Forelimb muscle (tissue), 1 donor: ENCODE results near the gene SLC2A4RG. TPM values are rescaled to one million over a fixed set of nuclear protein-coding genes. Genes with fewer than 3 reads are reported as not detected.
"Not testable (repeated sequence)": the region's sequence is repeated elsewhere in the genome, so short reads cannot be mapped to it uniquely, and the experiment has no call there.

ENCODE experiments used
- DNase-seq: peaks from one replicate; pipeline ENCODE4 v3.0.0-alpha.2; 2013; ENCODE audit warnings: low read depth
- polyA plus RNA-seq: library from polyadenylated mRNA; unstranded; fragments of 120-200 nt; gene quantifications from one replicate; pipeline ENCODE4 v1.2.1, GENCODE V29; 2013; ENCODE audit not compliant: insufficient read length

SLC2A4RG gene
- polyA plus RNA-seq, 1 donor: 148 TPM

DNA sequence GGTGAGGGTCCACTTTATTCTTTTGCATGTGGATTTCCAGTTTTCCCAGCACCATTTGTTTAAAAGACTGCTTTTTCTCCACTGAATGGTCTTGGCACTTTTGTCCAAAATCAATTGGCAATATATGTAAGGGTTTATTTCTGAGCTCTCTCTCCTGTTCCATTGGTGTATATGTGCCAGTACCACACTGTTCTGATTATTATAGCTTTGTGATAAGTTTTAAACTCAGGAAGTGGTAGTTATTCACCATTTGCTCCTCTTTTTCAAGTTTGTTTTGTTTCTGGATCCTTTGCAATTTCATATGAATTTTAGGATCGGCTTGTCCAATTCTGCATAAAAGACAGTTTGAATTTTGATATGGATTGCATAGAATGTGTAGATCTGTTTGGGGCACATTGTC lies 27.4 kb upstream of the SLC2A4RG start:
- no peak for DNase-seq

DNA sequence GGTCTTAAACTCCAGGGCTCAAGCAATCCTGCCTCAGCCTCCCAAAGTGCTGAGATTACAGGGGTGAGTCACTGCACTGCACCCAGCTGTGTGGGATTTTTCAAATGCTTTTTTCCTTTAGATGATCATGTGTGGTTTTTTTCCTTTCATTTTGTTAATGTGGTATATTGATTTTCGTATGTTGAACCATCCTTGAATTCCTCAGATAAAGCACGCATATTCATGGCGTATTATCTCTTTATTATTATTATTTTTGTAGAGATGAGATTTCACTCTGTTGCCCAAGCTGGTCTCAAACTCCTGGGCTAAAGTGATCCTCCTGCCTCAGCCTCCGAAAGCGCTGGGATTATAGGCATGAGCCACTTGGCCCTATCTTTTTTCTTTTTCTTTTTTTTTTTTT lies 24.7 kb upstream of the SLC2A4RG start:
- DNase-seq: no peak

DNA sequence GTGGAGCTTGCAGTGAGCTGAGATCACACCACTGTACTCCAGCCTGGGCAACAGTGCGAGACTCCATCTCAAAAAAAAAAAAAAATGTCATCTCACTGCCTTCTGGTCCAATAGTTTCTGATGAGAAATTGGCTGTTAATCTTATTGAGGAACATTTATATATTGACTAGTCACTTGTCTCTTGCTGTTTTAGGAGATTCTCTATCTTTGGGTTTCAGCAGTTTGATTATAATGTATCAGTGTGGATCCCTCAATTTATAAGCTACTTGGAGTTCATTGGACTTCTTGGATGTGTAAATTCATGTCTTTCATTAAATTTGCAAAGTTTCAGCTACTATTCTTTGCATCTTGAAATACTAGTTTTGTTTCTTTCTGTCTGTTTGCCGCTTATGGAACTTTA lies 20.6 kb upstream of the SLC2A4RG start:
- DNase-seq: no peak

DNA sequence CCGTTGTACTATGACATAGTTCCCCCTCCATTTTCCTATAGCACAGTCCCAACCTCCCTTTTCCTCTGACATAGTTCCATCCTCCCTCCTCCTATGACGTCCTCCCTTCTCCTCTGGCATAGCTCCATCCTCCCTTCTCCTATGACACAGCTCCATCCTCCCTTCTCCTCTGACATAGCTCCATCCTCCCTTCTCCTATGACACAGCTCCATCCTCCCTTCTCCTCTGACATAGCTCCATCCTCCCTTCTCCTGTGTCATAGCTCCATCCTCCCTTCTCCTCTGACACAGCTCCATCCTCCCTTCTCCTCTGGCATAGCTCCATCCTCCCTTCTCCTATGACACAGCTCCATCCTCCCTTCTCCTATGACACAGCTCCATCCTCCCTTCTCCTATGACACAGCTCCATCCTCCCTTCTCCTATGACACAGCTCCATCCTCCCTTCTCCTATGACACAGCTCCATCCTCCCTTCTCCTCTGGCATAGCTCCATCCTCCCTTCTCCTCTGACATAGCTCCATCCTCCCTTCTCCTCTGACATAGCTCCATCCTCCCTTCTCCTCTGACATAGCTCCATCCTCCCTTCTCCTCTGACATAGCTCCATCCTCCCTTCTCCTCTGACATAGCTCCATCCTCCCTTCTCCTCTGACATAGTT lies 16.5 kb upstream of the SLC2A4RG start:
- DNase-seq: not testable (repeated sequence)

DNA sequence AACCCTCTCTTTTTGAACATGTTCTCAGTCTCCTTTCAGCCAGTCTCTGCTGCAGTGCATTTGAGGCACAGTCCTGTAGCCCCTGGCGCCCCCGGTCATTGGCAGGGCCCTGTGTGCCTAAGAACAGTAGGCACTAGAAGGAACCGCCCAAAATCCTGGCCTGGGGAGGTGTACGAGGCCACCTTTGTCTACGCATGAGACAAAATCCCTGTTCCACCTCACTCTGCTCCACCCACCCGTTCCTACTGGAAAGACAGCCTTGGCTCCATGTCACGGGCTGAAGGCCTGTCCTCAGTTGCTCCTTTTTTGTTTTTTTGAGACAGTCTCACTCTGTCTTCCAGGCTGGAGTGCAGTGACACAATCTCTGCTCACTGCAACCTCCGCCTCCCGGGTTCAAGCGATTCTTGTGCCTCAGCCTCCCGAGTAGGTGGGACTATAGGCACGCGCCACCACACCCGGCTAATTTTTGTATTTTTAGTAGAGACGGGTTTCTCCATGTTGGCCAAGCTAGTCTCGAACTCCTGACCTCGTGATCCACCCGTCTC lies 9.3 kb upstream of the SLC2A4RG start:
- not testable (repeated sequence) for DNase-seq

DNA sequence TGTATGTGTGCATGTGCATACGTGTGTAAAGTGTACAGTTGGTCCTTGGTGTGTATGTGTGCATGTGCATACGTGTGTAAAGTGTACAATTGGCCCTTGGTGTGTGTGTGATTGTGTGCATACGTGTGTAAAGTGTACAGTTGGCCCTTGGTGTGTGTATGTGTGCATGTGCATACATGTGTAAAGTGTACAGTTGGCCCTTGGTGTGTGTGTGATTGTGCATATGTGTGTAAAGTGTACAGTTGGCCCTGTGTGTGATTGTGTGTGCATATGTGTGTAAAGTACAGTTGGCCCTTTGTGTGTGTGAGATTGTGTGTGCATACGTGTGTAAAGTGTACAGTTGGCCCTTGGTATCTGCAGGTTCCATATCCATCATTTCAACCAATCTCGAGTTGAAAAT lies 8.2 kb upstream of the SLC2A4RG start:
- DNase-seq: no peak

DNA sequence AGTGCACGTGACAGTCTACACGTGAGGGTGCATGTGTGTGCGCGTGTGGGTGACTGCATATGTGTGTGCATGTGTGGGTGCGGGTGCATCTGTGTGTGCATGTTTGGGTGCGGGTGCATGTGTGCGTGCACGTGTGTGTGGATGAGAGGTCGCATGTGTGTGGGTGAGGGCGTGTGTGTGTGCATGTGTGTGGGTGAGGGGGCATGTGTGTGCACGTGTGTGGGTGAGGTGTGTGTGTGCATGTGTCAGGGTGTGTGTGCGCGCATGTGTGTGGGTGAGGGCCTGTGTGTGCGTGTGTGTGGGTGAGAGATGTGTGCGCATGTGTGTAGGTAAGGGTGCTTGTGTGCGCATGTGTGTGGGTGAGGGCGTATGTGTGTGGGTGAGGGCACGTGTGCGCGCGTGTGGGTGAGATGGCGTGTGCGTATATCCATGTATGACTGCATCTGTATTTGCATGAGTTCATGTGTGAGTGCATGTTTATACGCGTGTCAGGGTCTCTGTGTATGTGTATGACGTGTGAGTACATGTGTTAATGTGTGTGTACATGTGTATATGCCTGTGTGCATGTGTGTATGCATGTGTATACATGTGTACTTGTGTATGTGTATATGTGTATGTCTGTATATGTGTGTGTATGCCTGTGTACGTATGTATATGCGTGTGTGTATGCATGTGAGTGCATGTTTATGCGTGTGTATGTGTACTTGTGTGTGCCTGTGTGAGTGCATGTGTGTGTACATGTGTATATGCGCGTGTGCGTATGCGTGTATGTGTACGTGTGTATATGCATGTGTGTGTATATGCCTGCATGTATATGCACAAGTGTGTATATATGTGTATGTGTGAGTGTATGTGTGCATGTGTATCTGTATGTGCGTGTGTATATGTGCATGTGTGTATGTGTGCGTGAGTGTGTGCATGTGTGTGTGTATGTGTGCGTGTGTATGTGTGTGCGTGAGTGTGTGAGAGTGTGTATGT lies 7.2 kb upstream of the SLC2A4RG start:
- no peak for DNase-seq

DNA sequence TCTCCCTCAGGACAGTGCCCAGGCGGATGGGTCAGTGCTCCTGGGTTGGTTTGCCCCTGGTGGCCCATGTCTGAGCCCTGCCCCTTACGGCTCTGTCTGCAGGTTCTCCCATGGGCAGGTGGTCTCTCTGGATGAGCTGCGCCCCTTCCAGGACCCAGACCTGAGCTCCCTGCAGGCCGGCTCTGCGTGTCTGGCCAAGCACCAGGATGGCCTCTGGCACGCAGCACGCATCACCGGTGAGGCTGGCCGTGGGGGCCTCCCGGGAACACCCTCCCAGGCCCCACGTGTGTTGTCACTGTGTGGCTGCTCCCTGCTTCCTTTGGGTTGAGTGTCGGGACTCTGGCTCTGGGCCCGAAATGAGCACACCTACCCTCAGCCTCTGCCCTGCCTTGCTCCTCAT lies 6.5 kb upstream of the SLC2A4RG start:
- no peak for DNase-seq

DNA sequence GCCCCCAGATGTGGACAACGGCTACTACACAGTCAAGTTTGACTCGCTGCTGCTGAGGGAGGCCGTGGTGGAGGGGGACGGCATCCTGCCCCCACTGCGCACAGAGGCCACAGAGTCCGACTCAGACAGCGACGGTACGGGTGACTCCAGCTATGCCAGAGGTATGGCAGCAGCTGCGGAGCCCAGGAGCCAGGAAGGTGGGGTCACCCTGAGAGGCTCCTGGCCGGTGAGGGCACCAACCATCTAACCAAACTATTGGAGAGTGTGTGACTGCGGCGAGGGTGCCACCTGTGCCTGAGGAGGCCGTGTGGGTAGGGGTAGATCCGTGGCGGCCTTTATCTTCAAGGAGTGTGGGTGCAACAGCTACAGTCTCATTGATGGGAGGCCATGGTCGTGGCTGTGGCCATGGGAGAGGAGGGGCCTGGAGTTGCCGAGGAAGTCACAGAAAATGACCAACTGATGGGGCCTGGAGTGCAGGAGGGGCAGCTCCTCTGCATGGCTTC lies 5.9 kb upstream of the SLC2A4RG start:
- DNase-seq: no peak

DNA sequence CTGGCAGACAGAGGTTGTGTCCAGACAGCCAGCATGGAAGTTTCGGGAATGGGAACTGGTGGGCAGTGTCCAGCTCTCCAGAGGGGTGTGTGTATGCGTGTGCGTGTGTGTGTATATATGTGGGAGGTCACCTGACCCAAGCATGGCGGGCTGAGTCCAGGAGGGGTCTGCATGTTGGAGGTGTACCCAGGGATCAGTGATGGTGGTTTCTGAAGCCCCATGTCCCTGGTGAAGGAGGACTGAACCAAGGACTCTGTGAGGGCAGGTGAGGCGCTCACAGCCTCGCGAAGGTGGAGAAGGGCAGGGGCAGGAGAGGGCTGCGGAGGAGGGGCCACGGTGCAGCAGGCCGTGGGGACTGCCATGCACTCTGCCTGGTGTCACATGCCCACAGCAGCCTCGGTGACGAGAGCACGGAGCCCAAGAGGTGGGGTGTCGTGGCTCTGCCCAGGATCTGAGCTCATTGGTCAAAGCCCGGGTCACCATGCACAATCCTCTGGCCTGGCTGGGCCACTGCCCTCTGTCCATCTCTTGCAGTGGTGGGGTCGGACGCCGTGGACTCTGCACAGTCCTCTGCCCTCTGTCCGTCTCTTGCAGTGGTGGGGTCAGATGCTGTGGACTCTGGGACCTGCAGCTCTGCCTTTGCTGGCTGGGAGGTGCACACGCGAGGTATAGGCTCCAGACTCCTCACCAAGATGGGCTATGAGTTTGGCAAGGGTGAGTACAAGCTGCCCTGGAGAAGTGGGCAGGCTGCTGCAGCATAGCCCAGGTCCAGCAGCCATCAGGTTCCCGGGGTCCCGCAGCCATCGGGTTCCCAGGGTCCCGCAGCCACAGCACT lies 5.2 kb upstream of the SLC2A4RG start:
- DNase-seq: no peak

DNA sequence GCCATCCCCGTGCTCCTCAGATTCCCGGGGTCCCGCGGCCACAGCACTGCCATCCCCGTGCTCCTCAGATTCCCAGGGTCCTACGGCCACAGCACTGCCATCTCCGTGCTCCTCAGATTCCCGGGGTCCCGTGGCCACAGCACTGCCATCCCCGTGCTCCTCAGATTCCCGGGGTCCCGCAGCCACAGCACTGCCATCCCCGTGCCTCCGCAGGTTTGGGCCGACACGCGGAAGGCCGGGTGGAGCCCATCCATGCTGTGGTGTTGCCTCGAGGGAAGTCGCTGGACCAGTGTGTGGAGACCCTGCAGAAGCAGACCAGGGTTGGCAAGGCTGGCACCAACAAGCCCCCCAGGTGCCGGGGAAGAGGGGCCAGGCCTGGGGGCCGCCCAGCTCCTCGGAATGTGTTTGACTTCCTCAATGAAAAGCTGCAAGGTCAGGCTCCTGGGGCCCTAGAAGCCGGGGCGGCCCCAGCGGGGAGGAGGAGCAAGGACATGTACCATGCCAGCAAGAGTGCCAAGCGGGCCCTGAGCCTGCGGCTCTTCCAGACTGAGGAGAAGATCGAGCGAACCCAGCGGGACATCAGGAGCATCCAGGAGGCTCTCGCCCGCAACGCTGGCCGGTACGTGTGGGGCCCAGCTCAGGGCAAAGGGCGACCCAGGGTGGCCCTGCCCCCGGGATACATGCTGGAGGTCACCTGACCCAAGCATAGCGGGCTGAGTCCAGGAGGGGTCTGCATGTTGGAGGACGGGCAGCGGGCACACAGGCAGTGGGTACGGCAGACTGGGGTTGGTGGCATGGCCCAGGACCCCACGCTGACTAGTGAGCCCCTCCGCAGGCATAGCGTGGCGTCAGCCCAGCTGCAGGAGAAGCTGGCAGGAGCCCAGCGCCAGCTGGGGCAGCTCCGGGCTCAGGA lies 4.4 kb upstream of the SLC2A4RG start:
- no peak for DNase-seq

DNA sequence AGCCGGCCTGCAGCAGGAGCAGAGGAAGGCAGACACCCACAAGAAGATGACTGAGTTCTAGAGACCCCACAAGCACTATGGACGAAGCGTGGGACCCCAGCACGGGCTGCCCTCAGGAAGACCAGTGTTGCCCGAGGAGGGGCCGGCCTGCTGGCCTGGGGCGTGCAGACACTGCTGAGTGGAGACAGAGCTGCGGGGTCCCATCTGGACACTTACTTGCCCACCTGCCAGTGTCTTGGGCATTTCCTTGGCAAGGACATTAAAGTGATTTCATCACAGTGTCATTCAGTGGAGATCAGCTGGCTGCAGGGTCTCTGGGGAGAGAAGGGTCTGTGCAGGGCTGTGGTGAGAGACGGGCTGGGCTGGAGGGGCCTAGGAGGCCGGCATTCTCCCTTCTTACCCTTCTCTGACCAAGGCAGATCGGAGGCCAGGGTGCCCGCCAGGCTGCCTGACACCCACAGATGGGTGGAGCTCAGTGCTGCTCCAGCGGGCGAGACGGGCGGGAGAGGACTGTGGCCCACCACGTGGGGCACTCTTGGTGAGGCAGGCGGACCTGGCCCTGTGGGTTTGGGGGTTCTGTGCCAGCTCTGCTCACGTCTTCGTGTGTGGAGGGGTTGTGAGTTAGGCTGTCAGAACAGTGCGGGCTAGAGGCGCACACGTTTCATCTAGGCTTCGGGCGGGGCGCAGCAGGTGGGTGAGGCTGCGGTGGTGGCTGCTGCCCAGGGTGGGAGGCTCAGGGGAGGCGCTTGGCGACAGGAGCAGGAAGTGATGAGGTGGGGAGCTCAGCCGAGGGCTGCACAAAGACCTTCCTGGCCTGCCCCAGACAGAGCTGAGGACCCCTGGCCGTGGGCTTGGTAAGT lies 3.5 kb upstream of the SLC2A4RG start, which contains the start of gene LIME1:
TSS of gene LIME1 (plus strand) at position 806 of the 860 bp plus-strand sequence. CDS start 886 bp downstream, outside the sequence.
- DNase-seq: no peak

DNA sequence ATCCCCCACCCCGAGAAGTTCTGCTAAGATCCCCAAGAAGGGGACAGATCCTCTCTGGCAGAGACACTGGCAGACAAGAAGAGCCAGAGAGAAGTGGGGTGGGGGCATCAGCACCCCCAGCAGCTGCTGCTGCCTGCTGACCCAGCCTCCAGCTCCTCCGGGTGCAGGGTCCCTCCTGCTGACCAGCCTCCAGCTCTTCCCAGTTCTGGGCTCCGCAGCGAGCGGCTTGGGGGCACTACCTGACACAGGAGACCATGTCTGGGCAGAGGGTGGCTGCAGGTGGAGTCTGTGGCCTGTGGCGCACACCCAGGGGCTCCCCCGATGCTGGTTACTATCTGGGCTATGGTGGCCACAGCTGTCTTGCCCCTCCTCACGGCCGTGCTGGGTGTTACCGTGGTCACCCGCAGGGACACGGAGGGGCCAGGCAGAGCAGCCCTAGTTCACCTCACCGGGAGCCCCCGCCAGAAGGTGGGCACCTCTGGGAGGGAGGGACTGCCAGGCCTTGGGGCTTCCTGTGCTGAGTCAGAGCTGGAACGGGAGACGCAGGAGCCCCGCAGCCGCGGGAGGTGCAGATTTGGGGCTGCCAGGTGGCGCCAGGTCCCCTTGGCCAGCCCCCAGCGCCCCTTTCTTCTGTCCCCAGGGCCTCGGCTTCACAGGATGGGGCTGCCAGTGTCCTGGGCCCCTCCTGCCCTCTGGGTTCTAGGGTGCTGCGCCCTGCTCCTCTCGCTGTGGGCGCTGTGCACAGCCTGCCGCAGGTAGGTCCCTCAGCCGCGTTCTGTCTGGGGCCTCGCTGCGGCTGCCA lies 2.5 kb upstream of the SLC2A4RG start:
- no peak for DNase-seq

DNA sequence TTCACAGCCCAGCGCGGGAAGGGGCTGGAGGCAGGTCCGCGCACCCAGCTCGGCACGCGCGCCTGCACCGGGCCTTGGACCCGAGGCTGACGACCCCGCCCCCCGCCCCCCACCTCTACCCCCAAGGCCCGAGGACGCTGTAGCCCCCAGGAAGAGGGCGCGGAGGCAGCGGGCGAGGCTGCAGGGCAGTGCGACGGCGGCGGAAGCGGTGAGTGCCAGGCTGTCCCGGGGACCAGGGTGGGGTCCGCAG lies 2.0 kb upstream of the SLC2A4RG start:
- DNase-seq: no peak

DNA sequence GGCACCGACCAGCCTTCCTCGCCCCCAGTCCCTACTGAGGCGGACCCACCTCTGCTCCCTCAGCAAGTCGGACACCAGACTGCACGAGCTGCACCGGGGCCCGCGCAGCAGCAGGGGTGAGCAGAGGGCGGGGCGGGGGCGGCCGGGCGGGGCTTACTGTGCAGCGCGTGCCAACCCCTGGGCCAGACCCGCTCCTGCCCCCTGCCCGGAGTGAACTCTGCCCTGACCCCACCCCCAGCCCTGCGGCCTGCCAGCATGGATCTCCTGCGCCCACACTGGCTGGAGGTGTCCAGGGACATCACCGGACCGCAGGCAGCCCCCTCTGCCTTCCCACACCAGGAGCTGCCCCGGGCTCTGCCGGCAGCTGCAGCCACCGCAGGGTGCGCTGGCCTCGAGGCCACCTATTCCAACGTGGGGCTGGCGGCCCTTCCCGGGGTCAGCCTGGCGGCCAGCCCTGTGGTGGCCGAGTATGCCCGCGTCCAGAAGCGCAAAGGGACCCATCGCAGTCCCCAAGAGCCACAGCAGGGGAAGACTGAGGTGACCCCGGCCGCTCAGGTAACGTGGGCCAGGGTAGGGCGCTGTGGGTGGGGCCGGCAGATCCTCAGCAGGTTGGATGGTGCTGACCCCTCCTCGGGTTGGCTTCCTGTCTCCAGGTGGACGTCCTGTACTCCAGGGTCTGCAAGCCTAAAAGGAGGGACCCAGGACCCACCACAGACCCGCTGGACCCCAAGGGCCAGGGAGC lies 1.5 kb upstream of the SLC2A4RG start:
- DNase-seq: no peak

DNA sequence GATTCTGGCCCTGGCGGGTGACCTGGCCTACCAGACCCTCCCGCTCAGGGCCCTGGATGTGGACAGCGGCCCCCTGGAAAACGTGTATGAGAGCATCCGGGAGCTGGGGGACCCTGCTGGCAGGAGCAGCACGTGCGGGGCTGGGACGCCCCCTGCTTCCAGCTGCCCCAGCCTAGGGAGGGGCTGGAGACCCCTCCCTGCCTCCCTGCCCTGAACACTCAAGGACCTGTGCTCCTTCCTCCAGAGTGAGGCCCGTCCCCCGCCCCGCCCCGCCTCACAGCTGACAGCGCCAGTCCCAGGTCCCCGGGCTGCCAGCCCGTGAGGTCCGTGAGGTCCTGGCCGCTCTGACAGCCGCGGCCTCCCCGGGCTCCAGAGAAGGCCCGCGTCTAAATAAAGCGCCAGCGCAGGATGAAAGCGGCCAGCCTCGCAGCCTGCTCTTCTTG lies 868 bp upstream of the SLC2A4RG start:
- no peak for DNase-seq

DNA sequence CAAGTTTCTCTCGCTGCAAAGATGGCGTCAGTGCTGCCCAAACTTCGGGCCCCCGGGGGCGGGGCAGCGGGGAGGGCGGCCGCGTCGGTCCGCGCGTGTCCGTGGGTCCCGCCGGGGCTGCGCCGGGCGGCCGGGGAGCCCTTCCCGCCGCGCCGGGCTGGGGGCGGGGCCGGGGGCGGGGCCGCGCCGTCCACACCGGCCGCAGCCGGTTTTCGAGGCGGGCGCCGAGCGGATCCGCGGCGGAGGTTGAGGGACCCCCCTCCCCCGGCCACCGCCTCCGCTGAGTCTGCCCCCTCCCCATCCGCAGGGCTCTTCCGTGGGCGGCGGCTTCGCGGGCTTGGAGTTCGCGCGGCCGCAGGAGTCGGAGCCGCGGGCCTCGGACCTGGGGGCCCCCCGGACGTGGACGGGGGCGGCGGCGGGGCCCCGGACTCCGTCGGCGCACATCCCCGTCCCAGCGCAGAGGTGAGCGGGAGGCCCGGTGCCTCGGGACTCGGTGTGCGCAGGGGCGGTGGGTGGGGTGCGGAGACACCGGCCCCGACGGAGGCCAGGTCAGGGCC lies 572 bp downstream of the SLC2A4RG start:
- DNase-seq: no peak
